GM03348 (cell line): ENCODE results near the gene PAX8.
A peak's percentile ranks its signal among the peaks of the same experiment; 100 is the strongest.
"Not testable (repeated sequence)": the region's sequence is repeated elsewhere in the genome, so short reads cannot be mapped to it uniquely, and the experiment has no call there.

Source experiments
- DNase-seq: peaks from one replicate; pipeline ENCODE4 v3.0.0; 2012; ENCODE audit warnings: low spot score

The PAX8 gene

DNA sequence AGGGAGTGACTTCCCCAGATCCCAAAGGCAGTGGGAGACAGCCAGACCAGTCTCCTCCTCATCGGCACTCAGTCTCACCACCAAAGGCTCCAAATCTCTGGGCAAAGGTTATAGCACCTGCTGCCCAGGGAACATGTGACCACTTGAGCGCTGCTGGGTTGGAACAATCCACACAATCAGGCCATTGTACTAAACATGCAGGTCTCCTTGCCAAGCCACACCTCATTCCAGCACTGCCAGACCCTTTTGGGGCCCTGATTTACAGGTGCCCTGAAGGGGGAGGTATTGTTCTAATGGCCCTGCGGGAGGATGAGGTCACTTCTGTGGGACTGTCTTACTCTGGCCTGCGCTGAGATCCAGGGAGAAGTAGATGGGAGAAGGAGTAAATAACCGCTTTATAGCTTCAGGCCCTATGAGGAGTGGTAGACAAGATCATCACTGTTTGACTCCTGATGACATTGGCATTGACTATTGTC is 10.0 kb upstream of the PAX8 start:
- DNase-seq = not testable (repeated sequence)

DNA sequence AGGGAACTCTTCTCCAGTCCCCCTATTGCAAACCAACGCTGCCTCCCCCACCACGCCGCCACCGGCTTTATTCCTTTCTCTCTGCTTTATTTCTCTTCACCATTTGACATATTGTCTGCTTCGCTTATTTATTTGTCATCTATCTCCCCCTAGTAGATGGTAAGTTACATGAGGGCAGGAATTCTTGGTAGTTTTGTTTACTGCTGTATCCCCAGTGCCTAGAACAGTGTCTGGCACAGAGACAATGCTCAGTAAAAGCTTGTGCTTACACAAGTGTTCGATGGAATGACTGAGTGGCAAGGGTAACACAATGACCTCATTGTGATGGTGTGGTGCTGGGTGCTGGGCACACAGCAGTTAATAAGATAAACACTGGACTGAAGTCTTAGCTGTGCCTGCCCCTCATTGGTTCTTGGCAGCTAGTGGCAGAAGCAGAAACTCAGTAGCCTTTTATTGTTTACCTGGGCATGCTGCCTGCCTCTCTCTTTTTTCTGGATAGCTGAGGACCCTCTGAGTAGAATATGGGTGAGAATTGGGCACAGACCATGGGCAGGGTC is 9.5 kb upstream of the PAX8 start:
- DNase-seq = not testable (repeated sequence)

DNA sequence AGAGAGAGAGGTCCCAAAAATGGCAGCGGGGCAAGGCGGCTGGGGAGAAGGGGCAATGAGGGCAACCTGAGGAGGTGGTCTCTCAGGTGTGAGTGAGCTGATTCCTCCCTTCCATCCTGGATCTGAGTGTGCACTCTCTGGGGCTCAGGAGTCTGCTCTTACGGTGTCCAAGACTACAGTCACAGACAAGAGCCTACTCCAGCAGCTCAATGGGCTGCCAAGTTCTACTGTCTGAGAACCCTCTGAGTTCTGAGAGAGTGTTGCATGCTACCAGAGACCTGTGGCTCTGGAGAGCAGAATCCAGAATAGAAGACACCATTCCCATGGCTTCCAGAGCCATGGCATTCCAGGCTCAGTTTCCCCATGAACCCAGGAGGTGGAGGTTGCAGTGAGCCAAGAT is 7.1 kb upstream of the PAX8 start:
- DNase-seq = no peak

DNA sequence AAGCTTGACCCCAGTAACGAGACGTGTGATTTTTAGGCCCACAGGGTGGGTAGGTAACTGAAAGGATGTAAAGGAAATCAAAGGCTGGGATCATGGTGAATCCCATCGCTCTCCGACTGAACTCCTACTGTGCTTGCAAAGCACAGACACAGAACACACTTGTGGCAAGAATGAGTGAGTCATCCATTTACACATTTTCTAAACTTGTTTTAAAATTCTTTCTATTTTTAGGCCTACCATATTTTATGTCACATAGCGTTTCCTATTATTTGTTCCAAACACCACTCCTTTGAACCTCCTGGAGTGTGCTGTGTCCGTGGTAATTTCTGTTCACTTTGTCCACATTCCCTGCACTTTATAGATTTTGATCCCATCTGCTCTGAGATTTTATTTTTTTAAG is 6.3 kb upstream of the PAX8 start:
- peak; percentile 31 for DNase-seq

DNA sequence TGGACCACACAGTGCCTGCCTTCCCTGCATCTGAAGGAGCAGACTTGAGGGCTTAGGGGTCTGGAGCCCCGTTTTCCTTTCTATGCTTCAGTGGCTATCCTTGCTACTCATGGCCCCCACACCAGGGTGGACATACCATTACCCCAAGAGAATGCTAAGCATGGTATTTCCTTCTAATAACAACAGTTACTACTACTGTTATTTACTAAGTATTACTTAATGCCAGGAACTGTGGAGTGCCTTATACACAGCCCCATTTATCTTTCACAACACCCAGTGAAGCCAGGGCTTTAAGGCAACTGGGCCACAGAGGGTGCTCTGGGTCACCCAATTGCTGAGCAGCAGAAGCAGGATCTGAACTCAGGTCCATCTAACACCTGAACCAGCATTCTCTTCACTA is 5.8 kb upstream of the PAX8 start:
- peak; percentile 22 for DNase-seq

DNA sequence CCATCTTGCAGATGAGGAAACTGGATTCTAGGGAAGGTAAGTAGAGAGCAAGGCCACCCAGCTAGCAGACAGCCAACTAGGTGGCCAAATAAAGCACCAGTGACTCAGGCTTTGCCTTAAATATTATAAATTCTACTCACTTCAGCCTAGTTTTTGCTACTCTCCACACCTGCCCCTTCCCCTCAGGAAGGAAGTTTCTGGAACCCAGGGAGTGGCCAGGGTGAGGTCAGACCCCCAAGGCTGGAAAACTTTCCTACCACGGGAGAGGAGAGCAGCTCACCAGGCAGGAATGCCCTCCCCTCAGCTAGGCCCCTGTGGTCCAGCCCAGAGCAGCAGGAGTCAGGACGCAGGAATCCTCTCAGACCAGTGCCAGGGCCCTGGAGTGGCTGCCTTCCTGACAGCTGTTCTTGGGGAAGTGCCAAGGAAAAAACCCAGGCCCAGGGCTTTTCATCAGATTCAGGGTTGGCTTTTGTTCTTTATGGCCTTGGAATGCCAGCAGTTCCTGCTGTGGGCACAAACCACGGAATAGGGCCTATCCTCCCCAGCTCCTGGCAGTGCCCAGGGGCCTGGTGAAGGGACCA is 5.1 kb upstream of the PAX8 start:
- DNase-seq = peak; percentile 88

DNA sequence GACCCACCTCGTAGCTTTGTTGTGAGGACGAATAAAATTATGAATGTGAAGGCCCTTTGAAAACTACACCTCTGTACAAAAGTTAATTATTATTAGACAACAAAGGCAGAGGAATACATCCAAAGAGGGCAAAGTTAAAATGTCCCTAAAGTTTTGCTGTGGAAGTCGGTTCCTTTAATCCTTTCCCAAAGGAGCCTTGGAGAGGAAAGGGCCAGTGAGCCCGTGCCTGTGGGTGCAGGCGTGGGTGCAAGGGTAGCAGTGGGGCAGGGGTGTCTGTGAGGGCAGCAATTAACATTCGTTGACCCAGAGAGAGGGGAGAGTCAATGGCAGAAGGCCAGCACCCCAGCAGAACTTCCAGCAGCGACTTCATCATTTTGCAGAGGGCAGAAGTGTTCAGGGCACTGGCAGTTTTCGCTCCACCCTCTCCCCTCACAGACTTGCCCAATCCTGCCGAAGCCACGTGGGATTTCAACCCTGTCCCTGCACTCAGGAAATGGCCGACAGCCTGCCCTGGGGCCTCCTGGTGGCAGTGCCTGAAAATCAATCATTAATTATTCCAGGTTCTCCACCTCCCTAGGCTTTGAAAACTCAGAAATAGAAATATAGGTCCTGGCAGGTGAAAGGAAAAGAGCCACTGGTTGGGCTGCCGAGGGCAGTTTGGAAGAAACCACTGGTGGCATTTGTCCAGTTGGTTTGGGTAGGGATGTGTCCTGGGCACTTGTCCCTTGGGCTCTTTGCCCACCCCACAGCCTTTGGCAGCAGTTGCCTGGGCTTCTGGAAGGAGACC is 4.2 kb upstream of the PAX8 start:
- DNase-seq = peak; percentile 17

- peak; percentile 15 for DNase-seq
These were observed 3.4 kb upstream of the PAX8 start for GRCh38 chr2:113281910-113282746.

GRCh38 chr2:113278073-113278741 is 514 bp downstream of the PAX8 start:
- DNase-seq = no peak

DNA sequence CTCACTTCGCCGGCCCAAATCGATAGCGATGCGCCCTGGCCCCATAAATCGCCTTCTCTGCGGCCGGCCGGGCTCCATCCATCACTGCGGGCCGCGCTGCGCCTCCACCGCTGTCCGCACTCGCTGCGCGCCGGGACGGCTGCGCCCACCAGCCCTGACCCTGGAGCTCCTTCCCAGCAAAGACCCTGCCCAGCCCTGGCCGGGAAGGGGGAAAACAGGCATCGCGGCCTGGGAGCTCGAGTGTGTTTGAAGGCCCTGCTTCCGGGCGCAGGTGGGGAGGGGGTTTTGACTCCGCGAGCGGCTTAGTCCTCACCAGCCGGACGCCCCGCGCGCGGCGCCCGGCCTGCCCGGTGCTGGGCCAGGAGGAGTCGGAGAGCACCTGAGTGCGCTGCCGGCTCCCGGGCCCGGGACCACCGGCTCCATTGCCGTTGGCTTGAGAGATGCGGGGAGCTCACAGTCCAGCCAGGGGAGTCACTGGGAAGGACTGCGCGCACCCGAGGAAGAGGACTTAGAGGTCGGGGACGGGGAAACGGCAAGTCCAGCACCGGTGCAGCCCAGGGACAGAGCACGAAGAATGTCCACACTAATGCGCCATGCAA is 1.1 kb downstream of the PAX8 start:
- DNase-seq = no peak

- no peak for DNase-seq
These were observed 1.8 kb downstream of the PAX8 start for GRCh38 chr2:113276761-113277425.

DNA sequence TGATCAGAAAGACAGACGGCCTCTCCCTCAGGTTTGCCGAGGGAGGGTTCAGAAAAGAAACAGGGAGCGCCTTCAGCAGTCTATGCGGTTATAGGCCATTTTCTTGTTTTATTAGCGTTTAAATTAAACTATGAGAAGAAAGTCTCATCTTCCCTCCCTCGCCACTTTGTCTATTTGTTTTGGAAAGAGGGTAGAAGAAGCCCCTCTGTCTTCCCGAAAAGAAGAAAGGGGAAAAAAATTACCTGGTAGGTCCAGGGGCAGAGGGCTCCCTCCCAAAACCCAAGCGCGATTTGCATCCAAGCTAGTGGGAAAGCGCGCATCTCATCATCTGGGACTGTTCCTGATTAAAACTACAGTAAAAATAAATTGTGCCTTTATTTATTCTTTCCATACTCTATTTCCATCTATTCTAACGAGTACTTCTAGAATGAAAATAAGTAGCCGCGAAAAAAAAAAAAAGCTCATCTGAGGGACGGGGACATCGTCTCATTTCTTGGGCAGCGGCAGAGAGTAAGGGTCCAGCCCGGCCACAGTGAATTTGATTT is 2.4 kb downstream of the PAX8 start:
- DNase-seq = no peak

DNA sequence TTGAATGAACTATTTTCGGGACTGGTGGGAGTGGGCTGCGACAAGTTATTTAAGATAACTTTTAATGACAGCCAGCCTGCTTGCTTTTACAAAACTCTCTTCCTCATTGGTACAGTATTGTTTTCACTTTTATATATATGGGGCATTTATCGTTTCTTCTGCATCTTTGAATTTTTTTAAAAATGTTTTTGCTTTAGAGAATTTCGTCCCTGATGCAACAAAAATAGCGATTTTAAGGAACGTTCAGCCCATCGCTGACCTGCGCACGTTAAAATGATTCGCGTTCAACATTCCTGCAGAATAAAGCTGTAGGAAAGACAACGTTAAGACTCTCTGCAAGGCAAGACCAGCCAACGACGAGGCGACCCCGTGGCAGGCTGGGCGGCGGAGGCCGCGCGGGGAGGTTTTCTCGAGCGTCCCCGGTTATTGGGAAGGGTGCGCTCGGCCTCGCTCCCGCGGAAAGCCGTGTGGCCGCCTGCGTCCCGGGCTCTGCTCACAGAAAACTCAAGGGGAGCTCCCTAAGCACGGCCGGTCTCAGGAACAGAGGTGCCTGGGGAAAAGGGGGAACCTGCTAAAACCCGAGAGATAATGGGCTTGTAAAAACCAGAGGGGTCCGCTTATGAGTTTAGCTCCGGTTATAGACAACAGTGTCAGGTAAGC is 3.0 kb downstream of the PAX8 start:
- DNase-seq = no peak

DNA sequence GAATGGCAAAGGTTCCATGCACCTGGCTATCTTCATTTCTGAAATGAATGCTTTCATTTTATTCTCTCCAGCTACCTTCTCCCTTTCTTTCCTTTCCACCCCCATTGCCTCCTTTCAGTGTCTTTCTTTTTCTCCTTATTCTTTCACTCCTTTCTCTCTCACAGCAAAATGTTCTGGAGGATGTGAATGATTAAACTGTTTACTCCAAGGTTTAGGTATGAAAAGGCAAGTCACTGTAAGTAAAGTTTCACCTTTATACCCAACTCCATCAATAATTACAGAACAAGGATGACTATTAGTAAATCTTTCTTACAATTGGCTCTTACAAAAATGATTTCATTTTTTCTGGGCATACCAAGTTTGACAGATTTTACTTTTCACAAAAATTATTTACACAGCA is 4.3 kb downstream of the PAX8 start:
- no peak for DNase-seq

- no peak for DNase-seq
These were observed 4.7 kb downstream of the PAX8 start for GRCh38 chr2:113273981-113274380.

DNA sequence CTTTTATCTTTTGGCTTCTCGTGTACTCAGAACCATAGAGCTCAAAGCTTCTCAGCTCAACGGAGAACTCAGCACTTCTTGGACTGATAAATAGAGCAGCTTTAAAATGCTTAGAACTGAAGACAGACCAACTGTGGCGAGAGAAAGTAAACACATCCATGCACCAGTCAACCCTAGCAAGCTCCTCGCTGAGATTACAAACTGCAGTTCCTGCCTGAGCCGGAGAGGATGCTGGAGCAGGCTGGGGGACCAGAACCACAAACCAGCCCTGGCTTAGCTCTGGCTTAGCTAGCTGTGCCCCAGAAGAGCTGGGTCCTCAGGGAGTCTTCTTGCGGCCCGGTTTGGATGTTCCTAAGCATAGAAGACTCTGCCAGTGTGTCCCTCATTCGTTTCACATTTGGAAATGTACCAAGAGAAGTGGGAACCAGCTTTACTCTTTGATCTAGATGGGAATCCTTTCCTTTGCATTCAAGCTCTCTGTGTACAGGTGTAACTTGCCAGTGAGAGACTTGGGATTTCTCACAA is 5.6 kb downstream of the PAX8 start:
- peak; percentile 43 for DNase-seq

GRCh38 chr2:113272477-113272876 is 6.2 kb downstream of the PAX8 start:
- DNase-seq = no peak

DNA sequence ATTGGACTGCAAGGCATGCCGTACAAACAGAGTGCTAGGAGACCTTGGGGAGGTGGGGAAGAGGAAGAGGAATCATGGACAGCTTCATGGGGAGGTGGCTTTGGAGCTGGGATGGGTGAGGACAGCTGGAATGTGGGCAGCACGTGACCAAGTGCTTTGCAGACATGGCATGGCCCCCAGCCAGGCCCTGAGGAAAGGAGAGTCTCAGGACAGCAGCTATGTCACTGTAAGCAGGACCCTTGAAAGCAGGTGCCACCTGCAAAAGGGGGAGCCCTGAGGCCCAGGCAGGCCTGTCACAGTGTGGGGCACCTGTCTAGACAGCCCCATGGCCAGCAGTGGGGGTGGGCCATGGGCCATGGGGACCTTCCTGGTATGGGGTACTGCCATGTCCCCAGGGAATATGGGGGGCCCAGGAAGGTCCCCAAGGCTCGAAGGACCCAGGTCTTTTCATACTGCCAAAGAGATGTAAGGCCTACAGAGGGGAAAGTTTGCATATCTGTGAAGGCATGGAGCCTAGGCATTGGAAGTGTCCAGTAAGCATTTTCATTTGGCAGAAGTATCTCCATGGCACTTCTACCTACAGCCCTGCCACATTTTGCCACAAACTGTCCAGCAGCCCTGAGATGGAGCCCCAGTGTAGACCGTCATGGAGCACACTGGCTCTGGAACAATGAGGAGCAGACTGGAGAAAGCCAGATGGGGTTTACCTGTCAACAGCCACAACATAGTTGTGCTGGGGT is 9.9 kb downstream of the PAX8 start:
- DNase-seq = no peak

DNA sequence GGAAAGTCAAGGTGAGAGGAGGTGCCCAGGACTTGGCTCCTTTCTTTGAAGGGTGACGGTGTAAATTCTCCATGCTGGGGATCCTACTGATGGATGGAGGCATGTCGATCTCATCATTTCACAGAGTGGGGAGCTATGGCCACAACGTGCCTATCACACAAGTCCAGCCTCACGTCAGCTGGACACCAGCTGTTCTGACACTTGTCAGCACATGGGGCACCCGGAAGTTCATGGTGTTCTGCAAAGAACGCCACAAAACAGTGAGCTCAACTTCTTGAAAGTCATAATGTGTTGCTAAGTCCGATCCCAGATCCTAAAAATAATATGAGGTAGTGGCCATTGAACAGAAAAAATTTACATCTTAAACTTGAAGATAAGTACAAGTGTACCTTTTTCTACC is 12.3 kb downstream of the PAX8 start:
- DNase-seq = no peak
